Inflammatory macrophage treated with lipopolysaccharide for 4 hours (primary cell): ENCODE results near the gene NEDD4.
A peak's percentile ranks its signal among the peaks of the same experiment; 100 is the strongest.
"Not testable (repeated sequence)": the region's sequence is repeated elsewhere in the genome, so short reads cannot be mapped to it uniquely, and the experiment has no call there.

Experiments
- DNase-seq: peaks from one replicate; pipeline ENCODE4 v3.0.0-alpha.2; 2020

The NEDD4 gene

GRCh38 chr15:55879181-55879580 lies 114.2 kb downstream of the NEDD4 start:
- DNase-seq, result no peak

GRCh38 chr15:55873024-55873720 lies 120.2 kb downstream of the NEDD4 start:
- no peak for DNase-seq

GRCh38 chr15:55872471-55872870 lies 120.9 kb downstream of the NEDD4 start:
- DNase-seq, result no peak

GRCh38 chr15:55869660-55870059 lies 123.8 kb downstream of the NEDD4 start:
- no peak for DNase-seq

- no peak for DNase-seq
Measured at GRCh38 chr15:55868707-55869106, 124.7 kb downstream of the NEDD4 start.

GRCh38 chr15:55868291-55868690 lies 125.1 kb downstream of the NEDD4 start:
- not testable (repeated sequence) for DNase-seq

GRCh38 chr15:55863911-55864310 lies 129.5 kb downstream of the NEDD4 start:
- DNase-seq, result no peak

- no peak for DNase-seq
Measured at GRCh38 chr15:55861115-55861514, 132.3 kb downstream of the NEDD4 start.

GRCh38 chr15:55860468-55860867 lies 132.9 kb downstream of the NEDD4 start:
- no peak for DNase-seq

- DNase-seq, result no peak
Measured at GRCh38 chr15:55859681-55860080, 133.7 kb downstream of the NEDD4 start.

GRCh38 chr15:55858661-55859060 lies 134.8 kb downstream of the NEDD4 start:
- DNase-seq, result no peak

GRCh38 chr15:55856506-55857164 lies 136.8 kb downstream of the NEDD4 start:
- no peak for DNase-seq

GRCh38 chr15:55853134-55853533 lies 140.3 kb downstream of the NEDD4 start:
- DNase-seq, result no peak

GRCh38 chr15:55846116-55846707 lies 147.2 kb downstream of the NEDD4 start:
- DNase-seq, result peak; percentile 63

- not testable (repeated sequence) for DNase-seq
Measured at GRCh38 chr15:55842897-55843296, 150.5 kb downstream of the NEDD4 start.

- DNase-seq, result no peak
Measured at GRCh38 chr15:55835866-55836265, 157.5 kb downstream of the NEDD4 start.

GRCh38 chr15:55834331-55834730 lies 159.1 kb downstream of the NEDD4 start:
- DNase-seq, result no peak

- DNase-seq, result peak; percentile 66
Measured at GRCh38 chr15:55829826-55830225, 163.6 kb downstream of the NEDD4 start.

- DNase-seq, result no peak
Measured at GRCh38 chr15:55827955-55828354, 165.5 kb downstream of the NEDD4 start.

GRCh38 chr15:55827204-55827603 lies 166.2 kb downstream of the NEDD4 start:
- no peak for DNase-seq

- no peak for DNase-seq
Measured at GRCh38 chr15:55824857-55825613, 168.4 kb downstream of the NEDD4 start.

GRCh38 chr15:55823699-55824340 lies 169.6 kb downstream of the NEDD4 start:
- no peak for DNase-seq

GRCh38 chr15:55823191-55823670 lies 170.2 kb downstream of the NEDD4 start:
- DNase-seq, result no peak
